Measurements from ENCODE around the gene SEZ6L.

DNA sequence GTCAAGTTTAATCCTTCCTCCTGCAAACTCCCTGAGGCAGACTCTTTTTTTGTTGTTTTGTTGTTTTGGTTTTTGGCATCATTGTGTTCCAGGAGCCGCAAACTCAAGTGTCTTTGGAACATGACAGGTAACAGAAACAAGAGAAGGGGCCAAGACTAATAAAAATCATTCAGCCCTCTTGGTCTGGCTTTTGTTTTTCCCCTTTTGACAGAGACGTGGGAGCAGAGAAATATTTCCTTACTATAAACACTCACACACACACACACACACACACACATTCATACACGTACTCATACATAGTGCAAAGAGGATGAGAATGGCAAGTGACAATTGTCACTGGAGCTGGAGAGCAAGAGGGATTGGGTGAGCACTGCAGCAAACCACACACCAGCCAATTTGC is 249.4 kb downstream of the SEZ6L start:
- TF ChIP-seq, protein P1, sequence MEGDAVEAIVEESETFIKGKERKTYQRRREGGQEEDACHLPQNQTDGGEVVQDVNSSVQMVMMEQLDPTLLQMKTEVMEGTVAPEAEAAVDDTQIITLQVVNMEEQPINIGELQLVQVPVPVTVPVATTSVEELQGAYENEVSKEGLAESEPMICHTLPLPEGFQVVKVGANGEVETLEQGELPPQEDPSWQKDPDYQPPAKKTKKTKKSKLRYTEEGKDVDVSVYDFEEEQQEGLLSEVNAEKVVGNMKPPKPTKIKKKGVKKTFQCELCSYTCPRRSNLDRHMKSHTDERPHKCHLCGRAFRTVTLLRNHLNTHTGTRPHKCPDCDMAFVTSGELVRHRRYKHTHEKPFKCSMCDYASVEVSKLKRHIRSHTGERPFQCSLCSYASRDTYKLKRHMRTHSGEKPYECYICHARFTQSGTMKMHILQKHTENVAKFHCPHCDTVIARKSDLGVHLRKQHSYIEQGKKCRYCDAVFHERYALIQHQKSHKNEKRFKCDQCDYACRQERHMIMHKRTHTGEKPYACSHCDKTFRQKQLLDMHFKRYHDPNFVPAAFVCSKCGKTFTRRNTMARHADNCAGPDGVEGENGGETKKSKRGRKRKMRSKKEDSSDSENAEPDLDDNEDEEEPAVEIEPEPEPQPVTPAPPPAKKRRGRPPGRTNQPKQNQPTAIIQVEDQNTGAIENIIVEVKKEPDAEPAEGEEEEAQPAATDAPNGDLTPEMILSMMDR (IDR thresholded peaks at IDR 0.05) = no peak
- peak; percentile 9 to 68 (median 49) for TF ChIP-seq POLR2AphosphoS5 (IDR thresholded peaks at IDR 0.05)

All from transverse colon (tissue), 4 donors.